ENCODE data around the gene MAST4.

The MAST4 gene

GRCh38 chr5:66974256-66974655, 378.1 kb downstream of the MAST4 start:
- FAIRE-seq: no peak

GRCh38 chr5:66976108-66976507, 379.9 kb downstream of the MAST4 start:
- no peak for FAIRE-seq

DNA sequence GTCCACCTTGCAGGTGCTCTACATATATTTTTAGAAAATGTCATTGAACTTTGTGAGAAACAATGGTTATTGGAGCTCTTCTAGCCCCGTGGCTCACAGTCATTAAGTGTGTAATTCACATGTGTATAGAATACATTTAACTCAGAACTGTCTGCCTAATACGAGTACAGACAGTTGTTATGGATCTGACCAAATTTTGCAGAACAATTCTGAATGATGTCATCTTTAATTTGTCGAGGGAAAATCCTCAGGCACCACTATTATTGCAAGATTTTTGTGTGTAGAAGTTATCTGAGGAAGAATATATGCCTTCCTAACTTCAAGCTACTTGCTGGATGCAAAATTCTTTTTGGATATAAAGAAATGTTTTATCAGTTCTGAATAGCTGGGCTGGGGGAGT, 383.5 kb downstream of the MAST4 start:
- no peak for FAIRE-seq

DNA sequence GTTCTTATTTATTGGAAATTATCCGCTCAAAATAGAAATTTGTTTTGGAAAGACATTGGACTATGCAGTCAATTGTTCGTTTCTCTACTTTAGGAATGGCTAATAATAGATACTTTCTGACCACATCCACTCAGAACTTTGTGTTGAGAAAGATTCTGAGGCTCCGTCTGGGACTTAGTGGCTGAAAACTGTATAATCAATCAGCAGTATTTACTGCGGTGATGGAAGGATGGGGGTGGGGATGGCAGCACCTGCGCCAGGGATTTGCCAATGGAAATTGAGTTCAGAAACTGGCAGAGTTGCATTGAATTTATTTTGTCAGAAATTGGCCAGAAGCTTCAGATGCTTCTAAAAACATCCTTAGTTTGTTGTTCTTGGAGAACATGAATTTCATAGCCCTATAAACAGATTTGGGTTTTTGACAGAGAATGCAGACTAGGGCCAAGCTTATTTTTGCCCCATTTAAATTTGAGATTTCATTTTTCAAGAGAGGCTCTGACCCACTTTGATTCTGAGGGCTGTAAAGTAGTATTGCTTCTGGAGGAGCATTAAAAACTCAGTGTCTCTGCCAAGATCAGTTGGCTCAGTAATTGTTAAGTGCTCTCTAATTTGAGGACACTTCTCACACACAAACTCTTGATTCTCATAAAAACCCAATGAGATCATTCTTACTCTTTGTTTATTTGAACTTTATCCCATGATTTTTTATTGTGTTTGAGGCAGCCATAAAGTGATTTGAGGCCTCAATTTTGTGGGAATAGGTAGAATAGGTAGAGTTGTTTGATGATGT, 385.3 kb downstream of the MAST4 start:
- no peak for FAIRE-seq

- no peak for FAIRE-seq
Measured at GRCh38 chr5:66982056-66982387, 385.8 kb downstream of the MAST4 start.

- FAIRE-seq: no peak
Measured at GRCh38 chr5:66982470-66982869, 386.3 kb downstream of the MAST4 start.

DNA sequence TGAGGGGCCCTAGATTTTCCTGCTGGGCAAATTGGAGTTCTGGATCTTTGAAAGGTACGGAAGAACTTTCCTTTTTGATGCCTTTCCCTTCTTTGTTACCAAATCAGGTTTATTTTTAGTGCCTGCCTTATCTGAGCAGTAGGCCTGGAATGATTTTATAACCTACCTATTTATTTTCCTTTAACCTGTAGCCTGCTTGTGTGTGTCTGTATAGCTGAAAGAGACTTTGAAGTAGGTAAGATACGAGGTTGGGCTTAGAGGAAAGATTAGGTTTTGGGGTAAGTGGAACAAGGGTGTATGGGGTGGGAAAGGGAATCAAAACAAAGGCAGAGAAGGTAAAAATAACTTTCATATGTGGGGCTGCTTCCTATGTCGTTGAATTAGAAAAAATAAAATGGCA, 389.2 kb downstream of the MAST4 start:
- no peak for FAIRE-seq

- FAIRE-seq: no peak
Measured at GRCh38 chr5:66986009-66986408, 389.8 kb downstream of the MAST4 start.

GRCh38 chr5:66986534-66986933, 390.3 kb downstream of the MAST4 start:
- no peak for FAIRE-seq

- FAIRE-seq: peak; percentile 47
Measured at GRCh38 chr5:66987126-66987525, 390.9 kb downstream of the MAST4 start.

DNA sequence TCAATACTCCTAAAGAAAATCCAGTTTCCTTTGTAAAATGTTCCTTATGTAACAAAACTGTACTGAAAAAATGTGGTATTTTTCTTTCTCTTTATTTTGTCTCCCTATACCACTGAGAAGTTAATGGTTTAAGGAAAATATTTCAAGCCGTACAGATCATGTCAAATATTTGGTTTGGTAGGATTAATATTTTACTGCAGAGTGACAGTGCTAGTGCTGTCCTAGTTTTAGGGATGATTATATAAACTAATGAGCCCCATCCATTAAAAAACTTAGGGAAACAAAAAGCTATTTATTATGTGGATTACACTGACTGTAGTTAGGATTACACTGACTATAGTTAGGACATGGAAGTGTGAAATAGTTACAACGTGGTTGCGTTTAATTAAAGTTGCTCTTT, 391.3 kb downstream of the MAST4 start:
- peak; percentile 89 for FAIRE-seq

GRCh38 chr5:66987949-66988838, 392.0 kb downstream of the MAST4 start:
- FAIRE-seq: peak; percentile 90

DNA sequence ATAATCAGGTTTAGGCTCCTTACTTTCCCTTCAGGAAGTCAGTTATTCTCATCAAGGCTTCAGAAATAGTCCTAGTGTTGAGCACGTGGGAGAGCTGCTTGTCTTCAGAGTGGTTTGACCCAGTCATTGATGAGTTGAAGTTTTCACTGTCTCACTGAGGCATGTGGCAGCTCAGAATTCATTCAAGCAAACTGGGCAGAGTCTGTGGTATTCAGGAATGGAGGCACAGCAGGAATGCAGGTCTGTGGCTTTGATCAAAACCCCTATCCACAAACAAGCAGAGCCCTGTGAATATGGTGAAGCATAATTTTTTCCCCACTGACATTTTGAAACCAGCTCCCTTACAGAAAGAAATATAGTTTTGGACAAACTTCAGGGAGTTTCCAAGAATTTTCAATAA, 393.1 kb downstream of the MAST4 start:
- no peak for FAIRE-seq

DNA sequence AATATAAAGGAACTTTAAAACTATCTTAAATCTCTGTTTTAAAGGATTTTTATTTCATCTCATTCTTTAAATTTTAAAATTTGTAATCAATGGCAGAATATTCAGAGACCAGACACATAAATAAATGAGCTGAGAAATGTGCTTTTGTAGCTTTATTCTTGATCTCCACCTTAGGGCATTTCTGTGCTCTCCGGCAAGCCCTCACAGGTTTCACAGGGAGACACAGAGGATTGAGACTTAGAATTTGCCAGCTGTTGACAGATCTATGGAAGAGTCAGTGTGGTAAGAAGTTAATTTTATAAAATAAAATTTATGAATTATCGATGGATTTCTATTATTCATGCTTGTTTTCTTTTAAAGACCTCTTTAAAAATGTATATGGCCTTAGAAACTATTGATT, 393.6 kb downstream of the MAST4 start:
- FAIRE-seq: peak; percentile 91

- no peak for FAIRE-seq
Measured at GRCh38 chr5:66991746-66992145, 395.6 kb downstream of the MAST4 start.

DNA sequence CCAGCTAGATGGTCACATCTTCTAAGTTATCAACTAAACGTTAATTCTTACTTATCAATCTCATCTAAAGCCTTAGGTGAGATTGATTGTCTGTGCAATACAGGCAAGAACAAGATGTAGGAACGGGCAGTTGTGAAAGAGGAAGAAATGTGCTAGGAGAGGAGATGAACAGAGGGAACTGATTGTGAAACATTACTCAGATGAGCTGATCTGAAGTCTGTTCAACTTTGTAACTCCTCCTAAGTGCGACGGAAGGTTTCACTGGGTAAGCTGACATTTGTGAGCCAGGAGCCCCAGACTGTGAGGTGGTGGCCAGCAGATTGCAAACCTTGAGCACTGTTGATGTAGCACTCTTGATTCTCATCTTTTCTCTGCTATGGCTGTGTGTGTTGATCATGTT, 396.4 kb downstream of the MAST4 start:
- no peak for FAIRE-seq

- no peak for FAIRE-seq
Measured at GRCh38 chr5:66993448-66993847, 397.3 kb downstream of the MAST4 start.

DNA sequence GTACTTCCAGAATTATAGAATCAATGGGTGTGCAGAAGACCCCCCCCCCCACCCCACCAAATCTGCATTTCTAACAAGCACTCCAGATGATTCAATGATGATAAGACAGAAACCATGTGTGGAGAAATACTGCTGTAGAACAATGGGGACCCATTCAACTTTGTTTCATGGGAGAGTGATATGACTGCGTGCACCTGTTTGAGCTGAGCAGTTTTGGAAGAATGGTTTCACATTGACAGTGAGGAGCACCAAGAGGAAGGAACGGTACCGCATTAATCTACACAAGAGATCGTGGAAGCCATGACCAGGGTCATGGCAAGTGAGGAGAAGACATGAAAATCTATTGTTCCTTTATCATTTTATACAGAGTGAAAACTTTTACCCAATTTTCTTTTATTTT, 397.7 kb downstream of the MAST4 start:
- FAIRE-seq: no peak

DNA sequence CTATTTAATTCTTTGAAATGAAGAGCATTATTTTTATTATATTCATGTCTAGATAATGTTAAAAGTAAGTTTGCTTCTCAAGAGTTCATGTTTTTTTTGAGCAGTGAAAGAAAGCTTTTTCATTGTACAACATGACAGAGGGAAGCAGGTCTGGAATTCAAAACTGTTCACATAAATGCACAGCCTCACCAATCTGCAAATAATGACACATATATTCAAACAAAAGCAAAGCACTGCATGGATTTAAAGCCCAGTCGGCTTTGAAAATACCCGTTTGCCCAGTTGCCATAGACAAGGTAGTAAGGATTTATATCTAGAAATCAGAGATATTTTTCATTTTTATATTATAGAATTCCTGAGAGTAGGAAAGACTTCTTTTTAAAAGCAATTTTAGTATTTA, 398.6 kb downstream of the MAST4 start:
- no peak for FAIRE-seq

DNA sequence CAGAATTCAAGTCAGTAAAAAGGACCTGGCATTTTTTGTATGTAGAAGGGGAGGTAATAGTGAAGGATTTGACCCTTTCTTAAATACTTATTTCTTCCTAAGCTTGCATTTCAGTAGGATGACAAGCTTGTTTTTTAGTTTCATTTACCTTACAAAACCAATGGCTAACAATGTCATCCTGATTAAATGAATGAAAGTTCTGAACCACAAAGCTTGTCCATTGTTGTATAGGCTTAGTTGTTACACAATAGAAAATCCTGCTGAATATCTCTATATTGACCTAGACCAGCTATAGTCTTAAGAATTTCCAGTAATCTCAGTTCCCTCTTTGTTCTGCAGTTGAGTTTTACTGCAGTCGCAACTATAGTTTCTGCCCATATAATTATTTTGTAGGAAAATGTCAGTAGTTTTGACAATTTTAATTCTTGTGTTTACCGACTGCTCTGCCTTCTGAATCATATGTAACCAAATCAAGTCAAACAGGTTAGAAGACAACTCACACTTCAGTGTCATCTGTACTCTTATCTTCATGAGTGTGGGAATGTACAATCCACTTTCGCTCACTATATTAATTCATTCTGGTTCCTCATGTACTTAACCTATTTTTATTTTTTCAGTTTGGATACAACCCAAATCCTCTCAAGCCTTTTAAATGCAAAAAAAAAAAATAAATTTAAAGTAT, 404.7 kb downstream of the MAST4 start:
- no peak for FAIRE-seq

DNA sequence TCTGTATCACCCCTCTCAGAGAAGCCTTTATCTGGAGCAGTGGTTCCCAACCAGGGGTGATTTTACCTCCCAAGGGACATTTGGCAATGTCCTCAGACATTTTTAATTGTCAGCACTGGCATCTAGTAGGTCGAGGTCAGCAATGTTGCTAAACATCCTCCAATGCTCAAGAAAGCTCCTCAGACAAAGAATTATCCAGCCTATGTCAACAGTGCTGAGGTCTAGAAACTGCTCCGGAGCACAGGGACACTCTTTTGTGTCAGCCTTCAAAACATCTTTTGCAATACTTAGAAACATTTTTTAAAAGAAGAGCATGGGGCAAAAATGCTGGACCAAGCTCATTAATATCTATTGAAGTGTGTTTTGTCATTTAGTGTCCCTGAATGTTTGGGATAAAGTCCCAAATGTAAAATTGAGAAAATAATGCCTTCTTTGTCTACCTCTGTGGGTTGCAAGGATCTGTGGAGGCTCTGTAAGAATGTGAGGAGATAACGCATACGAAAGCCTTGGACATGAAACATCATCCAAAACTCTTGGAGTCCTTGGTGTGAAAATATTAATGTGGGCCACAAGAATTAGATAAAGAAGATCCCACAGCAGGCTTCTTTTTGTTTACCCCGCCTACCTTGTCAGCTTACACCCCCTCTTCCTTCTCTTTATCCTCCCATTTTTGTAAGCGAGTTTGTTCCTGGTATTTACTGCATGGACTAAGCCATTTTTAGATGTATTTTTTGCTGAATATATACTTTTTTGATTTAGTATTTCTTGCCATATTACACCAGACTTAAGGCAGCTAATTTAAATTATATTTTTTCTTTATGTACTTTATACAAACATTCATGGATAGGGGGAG, 406.9 kb downstream of the MAST4 start:
- FAIRE-seq: no peak

- no peak for FAIRE-seq
Measured at GRCh38 chr5:67003685-67003934, 407.4 kb downstream of the MAST4 start.

All from islet of Langerhans (tissue), 1 donor.